Esophagus squamous epithelium (tissue), 5 donors: ENCODE data around the gene LRRC4C. TPM values are rescaled to one million over a fixed set of nuclear protein-coding genes. Genes with fewer than 3 reads are reported as not detected.

Source experiments
- DNase-seq: peaks from one replicate; lab custom pipeline; 2025; lab: John Stamatoyannopoulos, UW
- H3K27ac ChIP-seq, 4 donors: fragments of 200-600 bp; sonication (generic); one replicate each; pipeline ENCODE4 v1.5.1; 2016 to 2019; ENCODE audit warnings: mild to moderate bottlenecking in 1 of 4
- H3K27me3 ChIP-seq, 4 donors: fragments of 200-600 bp; sonication (generic); 1 replicate in 3 of 4; 2 replicates in 1 of 4; pipeline versions ENCODE4 v1.5.1 to v1.6.0; 2017 to 2021; ENCODE audit warnings: antibody characterized with exemption in 1 of 4
- H3K36me3 ChIP-seq, 3 donors: fragments of 200-600 bp; sonication (generic); one replicate each; pipeline ENCODE4 v1.5.1; 2016 to 2019
- H3K4me1 ChIP-seq, 3 donors: fragments of 200-600 bp; sonication (generic); one replicate each; pipeline ENCODE4 v1.5.1; 2017 to 2019
- H3K4me3 ChIP-seq, 4 donors: fragments of 200-600 bp; sonication (generic); 1 replicate in 3 of 4; 2 replicates in 1 of 4; pipeline ENCODE4 v1.5.1; 2016 to 2019; ENCODE audit warnings: mild to moderate bottlenecking in 2 of 4, moderate library complexity in 1 of 4
- H3K9me3 ChIP-seq, 3 donors: fragments of 200-600 bp; sonication (generic); one replicate each; pipeline ENCODE4 v1.5.1; 2016 to 2019
- POLR2A ChIP-seq, 4 donors: fragments of 450-650 bp; IDR thresholded peaks; one replicate each; pipeline ENCODE4 v1.6.1; 2017; ENCODE audit warnings: antibody characterized with exemption in 4 of 4, mild to moderate bottlenecking in 4 of 4, moderate library complexity in 3 of 4
- WGBS, 2 donors: methylation state at CpG; one replicate each; pipeline ENCODE4 v1.1.5; 2018; 5-methylcytosine and 5-hydroxymethylcytosine counted together
- intact Hi-C: fragments of 100-400 bp; cut with DNase I; formaldehyde crosslinking; loops from one replicate; pipeline ENCODE4 v1.15.0; 2022
- total RNA-seq, 4 donors: library from RNA; depleted of rRNA; stranded (reverse); fragments of >200 nt; gene quantifications; one replicate each; pipeline ENCODE4 v1.1.0, GENCODE V29; 2016
- TF ChIP-seq, protein P1 (sequence below), 6 experiments: fragments of 450-650 bp in 4 of 6; fragments of 200-600 bp in 2 of 6; sonication (generic) in 2 of 6; IDR thresholded peaks; one replicate each; pipeline ENCODE4 v1.5.1; 2016 to 2019; ENCODE audit warnings: antibody characterized with exemption in 6 of 6, mild to moderate bottlenecking in 4 of 6, moderate library complexity in 4 of 6
- donor health status: DM: yes; HTN: yes; CAD: no.

LRRC4C gene
- total RNA-seq, 4 donors from 2014 or later = 0.09 to 0.38 (median 0.30) TPM; not detected in 1

DNA sequence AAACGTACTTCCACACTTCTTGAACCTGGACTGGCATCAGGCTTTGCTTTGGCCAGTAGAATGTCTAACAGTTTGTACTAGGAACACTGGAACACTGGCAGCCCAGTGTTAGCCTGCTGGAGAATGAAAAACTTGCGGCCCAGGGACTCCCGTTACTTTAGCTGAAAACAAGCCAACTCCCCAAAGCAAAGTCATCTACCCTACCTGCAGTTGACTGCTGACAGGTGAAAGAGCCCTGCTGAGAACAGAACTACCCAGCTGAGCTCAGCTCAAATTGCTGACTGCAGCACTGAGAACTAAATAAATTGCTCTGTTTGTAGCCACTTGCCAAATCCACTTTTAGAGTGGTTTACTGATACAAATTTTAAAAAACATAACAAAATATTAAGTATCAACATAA lies 342.5 kb downstream of the LRRC4C start:
- TF ChIP-seq, protein P1, sequence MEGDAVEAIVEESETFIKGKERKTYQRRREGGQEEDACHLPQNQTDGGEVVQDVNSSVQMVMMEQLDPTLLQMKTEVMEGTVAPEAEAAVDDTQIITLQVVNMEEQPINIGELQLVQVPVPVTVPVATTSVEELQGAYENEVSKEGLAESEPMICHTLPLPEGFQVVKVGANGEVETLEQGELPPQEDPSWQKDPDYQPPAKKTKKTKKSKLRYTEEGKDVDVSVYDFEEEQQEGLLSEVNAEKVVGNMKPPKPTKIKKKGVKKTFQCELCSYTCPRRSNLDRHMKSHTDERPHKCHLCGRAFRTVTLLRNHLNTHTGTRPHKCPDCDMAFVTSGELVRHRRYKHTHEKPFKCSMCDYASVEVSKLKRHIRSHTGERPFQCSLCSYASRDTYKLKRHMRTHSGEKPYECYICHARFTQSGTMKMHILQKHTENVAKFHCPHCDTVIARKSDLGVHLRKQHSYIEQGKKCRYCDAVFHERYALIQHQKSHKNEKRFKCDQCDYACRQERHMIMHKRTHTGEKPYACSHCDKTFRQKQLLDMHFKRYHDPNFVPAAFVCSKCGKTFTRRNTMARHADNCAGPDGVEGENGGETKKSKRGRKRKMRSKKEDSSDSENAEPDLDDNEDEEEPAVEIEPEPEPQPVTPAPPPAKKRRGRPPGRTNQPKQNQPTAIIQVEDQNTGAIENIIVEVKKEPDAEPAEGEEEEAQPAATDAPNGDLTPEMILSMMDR (IDR thresholded peaks at IDR 0.05) = no peak
- TF ChIP-seq POLR2A (IDR thresholded peaks at IDR 0.05) = no peak
- Histone ChIP-seq H3K27ac (no peak overlapping the region), H3K9me3 (no peaks in the 10 kb centered on the region), H3K4me3 (no peak overlapping the region), H3K27me3 (no peaks in the 10 kb centered on the region), H3K36me3 (no peaks in the 10 kb centered on the region), H3K4me1 (no peaks in the 10 kb centered on the region)
- intact Hi-C loops = no loop called here
- no peak for DNase-seq
- 54% methylated on average over 3 of the region's 3 CpGs for WGBS, 2 donors

DNA sequence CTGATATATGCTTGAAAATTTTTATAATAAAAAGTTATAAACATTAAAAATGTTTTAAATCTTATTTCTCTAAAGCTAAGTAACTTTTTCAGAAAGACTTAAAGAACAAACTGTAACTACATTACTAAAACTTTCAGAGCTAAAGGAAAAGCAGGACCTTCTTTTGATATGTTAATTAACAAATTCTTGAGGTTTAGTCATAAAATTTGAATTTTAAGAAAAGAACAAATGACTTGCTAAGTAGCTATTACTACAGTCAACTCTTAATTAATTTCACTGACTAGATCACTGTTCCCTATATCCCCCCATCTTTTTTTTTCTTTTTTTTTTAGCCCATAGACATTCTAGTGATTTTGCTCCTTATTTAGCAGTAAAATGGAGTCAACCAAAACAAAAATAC lies 344.4 kb downstream of the LRRC4C start:
- H3K4me3 ChIP-seq = no peak overlapping the region
- H3K27ac ChIP-seq = no peak overlapping the region
- no peak for TF ChIP-seq POLR2A (IDR thresholded peaks at IDR 0.05)
- TF ChIP-seq, protein P1 (IDR thresholded peaks at IDR 0.05) = no peak
- H3K27me3 ChIP-seq = no peaks in the 10 kb centered on the region
- H3K9me3 ChIP-seq = no peaks in the 10 kb centered on the region
- no peaks in the 10 kb centered on the region for H3K4me1 ChIP-seq
- H3K36me3 ChIP-seq = no peaks in the 10 kb centered on the region
- intact Hi-C loops = no loop called here
- no peak for DNase-seq

DNA sequence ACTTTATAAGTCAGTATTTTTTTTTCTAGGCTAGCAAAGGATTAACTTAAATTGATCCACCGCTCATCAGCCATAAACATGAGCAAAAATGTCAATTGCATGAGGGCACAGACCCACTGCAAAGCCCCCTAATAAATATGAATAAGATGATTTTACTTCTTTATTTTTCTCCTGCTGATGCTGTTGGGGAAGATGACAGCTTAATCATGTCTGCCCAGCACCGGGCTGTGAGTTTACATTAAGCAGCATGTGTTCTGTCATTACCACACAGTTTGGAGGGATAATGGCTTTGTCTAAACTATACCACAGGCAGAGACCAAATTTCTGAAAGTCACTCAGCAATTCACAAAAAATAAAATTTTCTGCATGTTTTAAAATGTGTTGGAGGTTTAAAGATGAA lies 346.3 kb downstream of the LRRC4C start:
- Histone ChIP-seq H3K9me3 (no peaks in the 10 kb centered on the region), H3K36me3 (no peaks in the 10 kb centered on the region), H3K4me3 (no peak overlapping the region), H3K4me1 (no peaks in the 10 kb centered on the region), H3K27me3 (no peaks in the 10 kb centered on the region), H3K27ac (no peak overlapping the region)
- no peak for DNase-seq
- WGBS, 2 donors = 41 to 49% methylated on average over 2 of the region's 2 CpGs
- intact Hi-C loops = no loop called here
- TF ChIP-seq POLR2A (IDR thresholded peaks at IDR 0.05) = no peak
- TF ChIP-seq, protein P1 (IDR thresholded peaks at IDR 0.05) = no peak

DNA sequence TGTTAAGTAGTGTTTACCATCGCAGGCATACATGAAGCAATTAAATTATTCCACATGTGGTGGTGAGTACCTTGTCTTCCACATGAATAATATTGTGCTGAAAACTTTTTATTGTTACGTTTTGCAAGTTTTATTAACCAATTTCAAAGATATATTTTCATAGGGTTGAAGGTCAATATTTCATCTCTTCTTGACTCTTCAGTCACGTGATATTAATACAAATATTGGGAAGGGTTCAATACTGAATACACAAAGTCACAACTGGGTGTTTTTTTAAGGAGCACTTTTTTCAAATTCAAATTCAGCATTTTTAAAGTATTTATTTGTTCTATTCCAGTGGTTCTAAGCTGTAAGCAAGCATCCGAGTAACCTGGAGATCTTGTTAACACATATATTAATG lies 348.9 kb downstream of the LRRC4C start:
- no peak overlapping the region for H3K4me3 ChIP-seq
- DNase-seq = no peak
- H3K4me1 ChIP-seq = no peaks in the 10 kb centered on the region
- intact Hi-C loops = no loop called here
- H3K27ac ChIP-seq = no peak overlapping the region
- H3K27me3 ChIP-seq = no peaks in the 10 kb centered on the region
- 53 to 67% methylated on average over 4 of the region's 4 CpGs for WGBS, 2 donors
- no peaks in the 10 kb centered on the region for H3K9me3 ChIP-seq
- TF ChIP-seq POLR2A (IDR thresholded peaks at IDR 0.05) = no peak
- TF ChIP-seq, protein P1 (IDR thresholded peaks at IDR 0.05) = no peak
- H3K36me3 ChIP-seq = no peaks in the 10 kb centered on the region

DNA sequence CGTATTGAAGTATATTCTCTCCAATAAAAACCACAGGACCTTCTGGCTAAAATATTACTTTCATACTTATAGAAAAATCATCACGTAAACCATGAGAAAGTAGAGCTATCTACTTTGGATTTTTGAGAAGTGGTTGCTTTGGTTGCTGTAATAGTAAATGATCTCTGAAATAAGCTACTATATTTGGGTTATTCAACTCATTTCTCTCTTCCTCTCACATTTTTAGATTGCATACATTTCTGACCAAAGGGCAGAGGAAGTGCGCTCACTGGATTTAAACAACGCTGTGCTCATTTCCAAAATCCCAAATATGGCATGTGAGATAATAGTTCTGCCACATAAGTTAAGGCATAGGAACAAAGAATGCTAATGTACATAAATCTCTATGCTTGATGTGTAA lies 357.0 kb downstream of the LRRC4C start:
- Histone ChIP-seq H3K9me3 (peaks cover 0 to 7% (median 0%) of the 10 kb centered on the region in 3 donors), H3K27me3 (no peaks in the 10 kb centered on the region), H3K4me1 (no peaks in the 10 kb centered on the region), H3K27ac (no peak overlapping the region), H3K4me3 (no peak overlapping the region), H3K36me3 (no peaks in the 10 kb centered on the region)
- WGBS, 2 donors = 64 to 84% methylated on average over 4 of the region's 4 CpGs
- no peak for DNase-seq
- intact Hi-C loops = no loop called here
- TF ChIP-seq, protein P1 (IDR thresholded peaks at IDR 0.05) = no peak
- no peak for TF ChIP-seq POLR2A (IDR thresholded peaks at IDR 0.05)
